Measurements from ENCODE around the gene THSD7A.

- TF ChIP-seq MXI1 (IDR thresholded peaks at IDR 0.05; ENCODE audit: borderline replicate concordance, low read depth, low read length) (no peak), POLR2A (IDR thresholded peaks at IDR 0.05; ENCODE audit: low read depth, low read length) (no peak), CTCF (conservative IDR thresholded peaks at IDR 0.05; ENCODE audit: low read depth, low read length) (no peak), RAD21 (IDR thresholded peaks at IDR 0.05; ENCODE audit: low read length) (no peak), SMC3 (IDR thresholded peaks at IDR 0.05; ENCODE audit: low read depth, low read length) (no peak), USF2 (IDR thresholded peaks at IDR 0.05; ENCODE audit: low read depth, low read length) (no peak), MAFK (IDR thresholded peaks at IDR 0.05; ENCODE audit: low read depth, low read length) (no peak), RFX5 (IDR thresholded peaks at IDR 0.05; ENCODE audit: low read depth, low read length) (no peak)
Observed at GRCh38 chr7:11767148-11767547, 64.8 kb downstream of the THSD7A start.

All from IMR-90 (cell line).